ENCODE data around the gene KLHL9. TPM values are rescaled to one million over a fixed set of nuclear protein-coding genes. Genes with fewer than 3 reads are reported as not detected.

The KLHL9 gene
- total RNA-seq, 1 experiment from 2014 or later, result 8.9 TPM

DNA sequence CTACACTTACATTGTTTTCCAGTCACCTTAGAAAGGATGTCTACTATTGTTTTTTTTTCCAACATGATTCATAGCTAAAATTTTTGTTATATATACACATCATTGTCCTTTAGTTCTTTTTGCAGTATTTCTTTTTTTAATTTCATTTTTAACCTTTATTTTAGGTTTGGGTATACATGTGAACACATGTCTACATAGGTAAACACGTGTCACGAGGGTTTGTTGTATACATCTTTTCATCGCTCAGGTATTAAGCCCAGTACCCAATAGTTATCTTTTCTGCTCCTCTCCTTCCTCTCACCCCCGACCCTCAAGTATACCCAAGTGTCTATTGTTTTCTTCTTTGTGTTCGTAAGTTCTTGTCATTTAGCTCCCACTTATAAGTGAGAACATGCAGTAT, 49.1 kb downstream of the KLHL9 start:
- no peak for DNase-seq (ENCODE audit: low spot score)
- intact Hi-C loops (cut with micrococcal nuclease; ENCODE audit: unreplicated experiment), result no loop called here
- TF ChIP-seq CTCF (conservative IDR thresholded peaks at IDR 0.05; ENCODE audit: low read depth, low read length) (no peak), EZH2 (IDR thresholded peaks at IDR 0.05; ENCODE audit: borderline replicate concordance, low read depth, low read length, poor library complexity, severe bottlenecking) (no peak)
- BruUV-seq (replicated peaks), result no TSS peak
- peaks cover 3% of the 10 kb centered on the region for H3K27me3 ChIP-seq (replicated peaks; ENCODE audit: insufficient read depth, low read depth, low read length, poor library complexity)
- no peaks in the 10 kb centered on the region for H3K4me1 ChIP-seq (ENCODE audit: insufficient read depth, low read length, poor library complexity, severe bottlenecking)
- no peak overlapping the region for H3K4me3 ChIP-seq (ENCODE audit: low read depth, low read length, poor library complexity, severe bottlenecking)
- H3K27ac ChIP-seq (ENCODE audit: low read depth, low read length, poor library complexity, severe bottlenecking), result no peak overlapping the region
- H3K9me3 ChIP-seq (ENCODE audit: low read depth, low read length, poor library complexity, severe bottlenecking), result no peaks in the 10 kb centered on the region
- POLR2A ChIA-PET (ENCODE audit: low non-redundant PET), result no interaction called here
- CTCF ChIA-PET, result no interaction called here
- H3K36me3 ChIP-seq (ENCODE audit: insufficient read depth, low read length, poor library complexity, severe bottlenecking), result no peaks in the 10 kb centered on the region

DNA sequence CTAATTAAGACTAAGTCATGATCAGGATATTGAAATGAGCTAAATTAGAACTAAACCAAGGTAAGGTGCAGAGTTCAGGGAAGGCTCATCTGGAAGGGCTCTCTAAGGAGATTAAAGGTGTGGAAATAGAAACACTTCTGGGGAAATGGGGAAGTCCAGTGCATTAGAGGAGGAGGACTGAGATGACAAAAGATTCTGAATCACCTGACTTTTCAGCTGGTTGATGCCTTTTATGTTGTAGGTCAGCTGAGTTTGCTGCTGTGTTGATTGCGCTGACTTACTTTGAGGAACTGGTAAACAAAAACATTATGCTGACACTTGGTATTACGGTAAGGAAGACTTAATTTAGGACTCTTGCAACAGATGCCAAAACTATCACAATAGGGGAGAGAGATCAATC, 53.9 kb downstream of the KLHL9 start:
- ChIA-PET CTCF (no interaction called here), POLR2A (ENCODE audit: low non-redundant PET) (no interaction called here)
- intact Hi-C loops (cut with micrococcal nuclease; ENCODE audit: unreplicated experiment), result no loop called here
- H3K27me3 ChIP-seq (replicated peaks; ENCODE audit: insufficient read depth, low read depth, low read length, poor library complexity), result peaks cover 8% of the 10 kb centered on the region
- no TSS peak for BruUV-seq (replicated peaks)
- no peaks in the 10 kb centered on the region for H3K9me3 ChIP-seq (ENCODE audit: low read depth, low read length, poor library complexity, severe bottlenecking)
- H3K4me3 ChIP-seq (ENCODE audit: low read depth, low read length, poor library complexity, severe bottlenecking), result no peak overlapping the region
- no peak for TF ChIP-seq CTCF (conservative IDR thresholded peaks at IDR 0.05; ENCODE audit: low read depth, low read length)
- TF ChIP-seq EZH2 (IDR thresholded peaks at IDR 0.05; ENCODE audit: borderline replicate concordance, low read depth, low read length, poor library complexity, severe bottlenecking), result no peak
- no peak for DNase-seq (ENCODE audit: low spot score)
- H3K4me1 ChIP-seq (ENCODE audit: insufficient read depth, low read length, poor library complexity, severe bottlenecking), result no peaks in the 10 kb centered on the region
- H3K36me3 ChIP-seq (ENCODE audit: insufficient read depth, low read length, poor library complexity, severe bottlenecking), result no peaks in the 10 kb centered on the region
- H3K27ac ChIP-seq (ENCODE audit: low read depth, low read length, poor library complexity, severe bottlenecking), result no peak overlapping the region

Other genes with a start within 250 kb of the KLHL9 start
- not detected in 2 replicates for gene IFNW1, start 193.6 kb downstream of the KLHL9 start, total RNA-seq (2021)
- not detected in 2 replicates for gene IFNA21, start 168.7 kb downstream of the KLHL9 start, total RNA-seq (2021)
- not detected in 2 replicates for gene IFNA4, start 147.8 kb downstream of the KLHL9 start, total RNA-seq (2021)
- not detected in 2 replicates for gene IFNA7, start 133.2 kb downstream of the KLHL9 start, total RNA-seq (2021)
- gene IFNA10, start 128.3 kb downstream of the KLHL9 start, total RNA-seq (2021), result not detected in 2 replicates
- gene IFNA16, start 118.1 kb downstream of the KLHL9 start, total RNA-seq (2021), result not detected in 2 replicates
- gene IFNA17, start 107.2 kb downstream of the KLHL9 start, total RNA-seq (2021), result not detected in 2 replicates
- gene IFNA14, start 95.4 kb downstream of the KLHL9 start, total RNA-seq (2021), result not detected in 2 replicates
- gene IFNA5, start 30.1 kb downstream of the KLHL9 start, total RNA-seq (2021), result not detected in 2 replicates
- gene IFNA6, start 15.5 kb upstream of the KLHL9 start, total RNA-seq (2021), result not detected in 2 replicates
- not detected in 2 replicates for gene IFNA13, start 32.7 kb upstream of the KLHL9 start, total RNA-seq (2021)
- not detected in 2 replicates for gene IFNA2, start 50.0 kb upstream of the KLHL9 start, total RNA-seq (2021)
- not detected in 2 replicates for gene IFNA8, start 73.7 kb upstream of the KLHL9 start, total RNA-seq (2021)
- gene IFNA1, start 105.0 kb upstream of the KLHL9 start, total RNA-seq (2021), result not detected in 2 replicates
- not detected in 2 replicates for gene IFNE, start 146.9 kb upstream of the KLHL9 start, total RNA-seq (2021)

Data from A673 (cell line).